GM12892 (cell line): ENCODE results near the gene TMEM187.

Experiments used
- POLR2A ChIP-seq: IDR thresholded peaks from 2 replicates; pipeline ENCODE4 v1.6.1; 2011; ENCODE audit warnings: low read depth, low read length, control low read depth
- TAF1 ChIP-seq: IDR thresholded peaks from 2 replicates; pipeline ENCODE4 v1.6.1; 2011; ENCODE audit warnings: low read depth, mild to moderate bottlenecking, control low read depth, low read length, borderline replicate concordance

- TF ChIP-seq POLR2A: no peak
- no peak for TF ChIP-seq TAF1
These were observed 31.8 kb downstream of the TMEM187 start for GRCh38 chrX:154004315-154004714.
